ENCODE measurements around the gene KRT39. TPM values are rescaled to one million over a fixed set of nuclear protein-coding genes. Genes with fewer than 3 reads are reported as not detected.
"Not testable (repeated sequence)": the region's sequence is repeated elsewhere in the genome, so short reads cannot be mapped to it uniquely, and the experiment has no call there.

Gene KRT39
- total RNA-seq, 1 experiment from 2014 or later, result not detected

- no peak for DNase-seq (ENCODE audit: low read depth)
These were observed 26.5 kb downstream of the KRT39 start for GRCh38 chr17:40940266-40940665.

GRCh38 chr17:40938981-40939380 lies 27.8 kb downstream of the KRT39 start:
- no peak for DNase-seq (ENCODE audit: low read depth)

GRCh38 chr17:40937384-40937819 lies 29.3 kb downstream of the KRT39 start, which contains the start of gene KRT23:
KRT23 (minus strand) TSS chr17:40937646; CDS start chr17:40936603, 1,043 bp downstream.
- no peak for DNase-seq (ENCODE audit: low read depth)

GRCh38 chr17:40936976-40937375 lies 29.8 kb downstream of the KRT39 start:
- no peak for DNase-seq (ENCODE audit: low read depth)

GRCh38 chr17:40936437-40936971 lies 30.2 kb downstream of the KRT39 start:
- no peak for DNase-seq (ENCODE audit: low read depth)

- no peak for DNase-seq (ENCODE audit: low read depth)
These were observed 31.1 kb downstream of the KRT39 start for GRCh38 chr17:40935624-40936023.

- no peak for DNase-seq (ENCODE audit: low read depth)
These were observed 34.1 kb downstream of the KRT39 start for GRCh38 chr17:40932608-40933007.

GRCh38 chr17:40931311-40931710 lies 35.4 kb downstream of the KRT39 start:
- no peak for DNase-seq (ENCODE audit: low read depth)

- no peak for DNase-seq (ENCODE audit: low read depth)
These were observed 40.4 kb downstream of the KRT39 start for GRCh38 chr17:40926341-40926740.

- peak; percentile 89 for DNase-seq (ENCODE audit: low read depth)
These were observed 44.5 kb downstream of the KRT39 start for GRCh38 chr17:40922239-40922638.

GRCh38 chr17:40921026-40921425 lies 45.7 kb downstream of the KRT39 start:
- DNase-seq (ENCODE audit: low read depth), result peak; percentile 73

GRCh38 chr17:40917116-40917515 lies 49.6 kb downstream of the KRT39 start:
- DNase-seq (ENCODE audit: low read depth), result not testable (repeated sequence)

- DNase-seq (ENCODE audit: low read depth), result no peak
These were observed 50.4 kb downstream of the KRT39 start for GRCh38 chr17:40916366-40916765.

GRCh38 chr17:40915721-40916256 lies 51.0 kb downstream of the KRT39 start:
- peak; percentile 51 for DNase-seq (ENCODE audit: low read depth)

- peak; percentile 91 for DNase-seq (ENCODE audit: low read depth)
These were observed 51.5 kb downstream of the KRT39 start for GRCh38 chr17:40915199-40915661.

- no peak for DNase-seq (ENCODE audit: low read depth)
These were observed 52.5 kb downstream of the KRT39 start for GRCh38 chr17:40914075-40914855.

- no peak for DNase-seq (ENCODE audit: low read depth)
These were observed 54.1 kb downstream of the KRT39 start for GRCh38 chr17:40912486-40913210.

GRCh38 chr17:40910441-40910841 lies 56.3 kb downstream of the KRT39 start:
- DNase-seq (ENCODE audit: low read depth), result peak; percentile 37

GRCh38 chr17:40909755-40910154 lies 57.0 kb downstream of the KRT39 start:
- DNase-seq (ENCODE audit: low read depth), result peak; percentile 60

- peak; percentile 97 for DNase-seq (ENCODE audit: low read depth)
These were observed 57.4 kb downstream of the KRT39 start for GRCh38 chr17:40909351-40909750.

All from LHCN-M2 (cell line).